Left ventricle myocardium inferior (tissue), 1 donor: ENCODE measurements around the gene ANKH. TPM values are rescaled to one million over a fixed set of nuclear protein-coding genes. Genes with fewer than 3 reads are reported as not detected.
A peak's percentile ranks its signal among the peaks of the same experiment; 100 is the strongest.

Source experiments
- DNase-seq: peaks from one replicate; pipeline ENCODE4 v3.0.0-alpha.2; 2020
- H3K27ac ChIP-seq: fragments of 200-600 bp; replicated peaks from 2 replicates; pipeline ENCODE4 v1.8.0; 2021
- H3K27me3 ChIP-seq: fragments of 200-600 bp; 2 replicates; pipeline ENCODE4 v1.8.0; 2021; ENCODE audit warnings: low read depth
- H3K36me3 ChIP-seq: fragments of 200-600 bp; 2 replicates; pipeline ENCODE4 v1.8.0; 2021
- H3K4me1 ChIP-seq: fragments of 200-600 bp; 2 replicates; pipeline ENCODE4 v1.8.0; 2021
- H3K4me3 ChIP-seq: fragments of 200-600 bp; 2 replicates; pipeline ENCODE4 v1.8.0; 2021; ENCODE audit warnings: mild to moderate bottlenecking, moderate library complexity
- H3K9me3 ChIP-seq: fragments of 200-600 bp; replicated peaks from 2 replicates; pipeline ENCODE4 v1.8.0; 2021
- intact Hi-C: fragments of 100-400 bp; cut with micrococcal nuclease; formaldehyde crosslinking; loops from one replicate; pipeline ENCODE4 v1.11.0; 2022
- total RNA-seq: library from RNA; stranded (reverse); fragmentation: NEBNext Ultra II Directional; extraction: Animal tissue kit (Norgen Biotek cat#: 25700); gene quantifications from one replicate; pipeline ENCODE4 v1.2.1, GENCODE V29; 2021
- TF ChIP-seq, protein P1 (sequence below): fragments of 200-600 bp; IDR thresholded peaks from 2 replicates; pipeline ENCODE4 v1.8.0; 2021; ENCODE audit warnings: antibody characterized with exemption, mild to moderate bottlenecking, borderline replicate concordance
- donor health status: DM: no; HTN: yes; CAD: no; lungs with severe emphysema.

Gene ANKH
- total RNA-seq, 1 donor from 2014 or later = 227 TPM

DNA sequence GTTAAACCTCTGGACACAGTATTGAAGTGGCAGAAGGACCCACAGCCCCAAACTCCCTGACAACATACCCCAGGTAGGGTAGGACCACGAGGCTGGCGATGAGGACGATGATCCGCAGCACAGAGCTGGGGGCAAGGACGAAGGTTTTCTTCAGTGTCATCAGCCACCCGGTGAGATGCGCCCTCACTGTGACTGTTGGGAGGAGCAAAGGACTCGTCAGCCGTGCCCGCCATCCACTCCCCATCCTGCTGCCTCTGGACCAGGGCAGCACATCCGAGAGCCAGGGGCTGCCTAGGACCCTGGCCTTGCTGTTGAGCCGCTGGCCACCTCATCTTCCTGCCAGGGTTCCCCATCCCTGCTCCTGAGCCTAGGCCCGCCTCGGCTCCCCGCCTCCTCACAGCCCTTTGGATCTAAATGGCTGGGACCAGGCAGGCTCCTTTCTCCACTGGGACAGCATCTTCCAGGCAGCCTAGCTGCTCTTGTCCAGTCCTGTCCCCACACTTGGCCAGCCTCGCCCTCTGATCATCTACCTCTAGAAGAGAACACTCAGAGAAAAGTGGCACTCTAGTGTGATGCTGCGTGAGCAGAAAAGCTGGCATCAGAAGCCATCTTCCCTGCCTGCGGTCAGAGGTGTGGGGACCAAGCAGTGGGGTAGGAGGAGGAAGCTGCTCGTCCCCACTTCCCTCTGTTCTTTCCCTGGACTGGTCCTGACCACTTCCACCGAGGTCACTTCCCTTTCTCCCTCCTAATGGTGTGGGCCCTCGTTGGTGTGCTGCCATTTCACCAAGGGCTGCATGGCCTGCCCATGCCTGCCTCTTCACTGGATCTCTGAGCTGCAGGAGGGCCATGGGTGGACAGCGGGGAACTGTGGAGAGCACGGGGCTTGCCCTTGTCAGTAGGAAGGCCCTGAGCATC is 157.8 kb downstream of the ANKH start:
- Histone ChIP-seq H3K9me3 (no peaks in the 10 kb centered on the region), H3K36me3 (peaks cover 91% of the 10 kb centered on the region), H3K4me3 (no peak overlapping the region), H3K27ac (peak overlapping the region; percentile 54), H3K27me3 (no peaks in the 10 kb centered on the region), H3K4me1 (peaks cover 12% of the 10 kb centered on the region)
- intact Hi-C loops = no loop called here
- no peak for DNase-seq
- TF ChIP-seq, protein P1, sequence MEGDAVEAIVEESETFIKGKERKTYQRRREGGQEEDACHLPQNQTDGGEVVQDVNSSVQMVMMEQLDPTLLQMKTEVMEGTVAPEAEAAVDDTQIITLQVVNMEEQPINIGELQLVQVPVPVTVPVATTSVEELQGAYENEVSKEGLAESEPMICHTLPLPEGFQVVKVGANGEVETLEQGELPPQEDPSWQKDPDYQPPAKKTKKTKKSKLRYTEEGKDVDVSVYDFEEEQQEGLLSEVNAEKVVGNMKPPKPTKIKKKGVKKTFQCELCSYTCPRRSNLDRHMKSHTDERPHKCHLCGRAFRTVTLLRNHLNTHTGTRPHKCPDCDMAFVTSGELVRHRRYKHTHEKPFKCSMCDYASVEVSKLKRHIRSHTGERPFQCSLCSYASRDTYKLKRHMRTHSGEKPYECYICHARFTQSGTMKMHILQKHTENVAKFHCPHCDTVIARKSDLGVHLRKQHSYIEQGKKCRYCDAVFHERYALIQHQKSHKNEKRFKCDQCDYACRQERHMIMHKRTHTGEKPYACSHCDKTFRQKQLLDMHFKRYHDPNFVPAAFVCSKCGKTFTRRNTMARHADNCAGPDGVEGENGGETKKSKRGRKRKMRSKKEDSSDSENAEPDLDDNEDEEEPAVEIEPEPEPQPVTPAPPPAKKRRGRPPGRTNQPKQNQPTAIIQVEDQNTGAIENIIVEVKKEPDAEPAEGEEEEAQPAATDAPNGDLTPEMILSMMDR = no peak

DNA sequence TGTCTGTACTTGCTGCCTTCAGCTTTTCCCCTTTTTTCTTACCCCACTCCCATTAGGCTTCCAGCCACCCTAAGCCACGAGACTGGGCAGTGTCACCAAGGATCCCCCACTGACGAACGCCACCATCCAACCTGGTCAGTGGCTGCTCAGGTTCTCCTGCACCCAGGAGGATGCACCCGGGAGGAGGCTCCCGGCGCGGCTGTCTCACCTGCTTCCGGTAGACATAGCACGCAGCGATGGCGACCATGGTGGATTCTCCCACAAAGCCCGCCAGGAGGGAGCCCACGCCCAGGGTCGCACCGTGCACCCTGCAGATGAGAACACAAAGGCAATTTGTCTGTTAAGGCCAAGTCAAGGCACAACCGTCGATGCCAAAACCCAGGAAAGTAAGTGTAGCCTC is 158.9 kb downstream of the ANKH start:
- no peaks in the 10 kb centered on the region for H3K9me3 ChIP-seq
- TF ChIP-seq, protein P1 = no peak
- H3K27me3 ChIP-seq = no peaks in the 10 kb centered on the region
- intact Hi-C loops = no loop called here
- H3K36me3 ChIP-seq = peaks cover 98% of the 10 kb centered on the region
- H3K4me3 ChIP-seq = no peak overlapping the region
- no peak overlapping the region for H3K27ac ChIP-seq
- DNase-seq = no peak
- H3K4me1 ChIP-seq = peaks cover 14% of the 10 kb centered on the region

DNA sequence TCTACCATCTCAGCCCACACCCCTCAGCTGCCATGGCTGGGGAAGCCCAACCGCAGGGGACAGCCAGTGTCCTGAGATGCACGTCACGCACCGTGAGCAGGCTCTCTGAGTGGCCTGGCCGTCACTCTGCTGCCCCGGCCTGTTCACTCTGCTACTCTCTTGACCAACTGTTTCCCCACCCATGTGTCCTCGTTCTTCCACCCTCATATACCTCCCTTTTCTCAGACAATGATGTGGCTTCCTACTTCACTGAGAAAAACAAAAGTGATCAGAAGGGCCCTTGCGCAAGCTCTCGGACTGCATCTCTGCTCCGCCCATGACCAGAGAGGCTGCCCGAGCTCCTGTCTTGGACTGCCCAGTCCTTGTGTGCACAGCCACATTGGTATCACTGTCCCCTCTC is 159.4 kb downstream of the ANKH start:
- Histone ChIP-seq H3K4me3 (no peak overlapping the region), H3K4me1 (peaks cover 19% of the 10 kb centered on the region), H3K27ac (no peak overlapping the region), H3K9me3 (no peaks in the 10 kb centered on the region), H3K36me3 (peaks cover 94% of the 10 kb centered on the region), H3K27me3 (no peaks in the 10 kb centered on the region)
- DNase-seq = no peak
- intact Hi-C loops = no loop called here
- TF ChIP-seq, protein P1 = no peak

DNA sequence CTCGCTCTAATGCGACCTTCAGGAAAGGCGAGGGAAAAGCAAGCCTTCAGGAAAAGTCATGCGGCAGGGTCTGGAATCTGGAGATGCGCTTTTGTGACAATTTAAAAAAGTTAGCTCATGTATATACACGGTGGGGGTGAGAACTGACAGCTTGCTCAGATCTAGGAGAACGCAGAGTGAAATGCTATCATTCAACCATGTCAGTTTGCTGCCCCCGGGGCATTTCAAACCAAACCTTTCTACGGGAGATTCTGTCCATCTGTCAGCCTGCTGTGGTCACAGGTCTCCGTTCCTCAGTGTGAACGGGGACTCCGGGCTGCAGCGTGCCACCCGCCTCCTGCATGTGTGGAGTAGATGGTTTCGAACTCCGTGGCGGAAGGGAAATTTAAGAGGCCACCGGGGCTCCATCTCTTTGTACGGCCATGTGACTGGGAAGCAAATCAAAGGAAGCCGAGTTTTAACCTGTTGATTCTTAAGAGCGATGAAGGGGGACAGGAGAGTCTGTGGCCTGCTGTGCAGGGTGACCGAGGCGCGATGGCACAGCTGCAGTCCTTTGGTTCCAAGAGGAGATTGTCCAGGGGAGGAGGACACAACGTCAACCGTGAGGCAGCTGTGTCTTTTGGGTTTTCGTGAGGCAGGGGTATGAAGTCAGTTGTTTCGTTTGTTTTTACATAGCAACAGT is 161.1 kb downstream of the ANKH start:
- Histone ChIP-seq H3K4me1 (peaks cover 30% of the 10 kb centered on the region), H3K4me3 (no peak overlapping the region), H3K36me3 (peaks cover 78% of the 10 kb centered on the region), H3K27ac (no peak overlapping the region), H3K27me3 (no peaks in the 10 kb centered on the region), H3K9me3 (no peaks in the 10 kb centered on the region)
- TF ChIP-seq, protein P1 = no peak
- intact Hi-C loops = no loop called here
- no peak for DNase-seq

DNA sequence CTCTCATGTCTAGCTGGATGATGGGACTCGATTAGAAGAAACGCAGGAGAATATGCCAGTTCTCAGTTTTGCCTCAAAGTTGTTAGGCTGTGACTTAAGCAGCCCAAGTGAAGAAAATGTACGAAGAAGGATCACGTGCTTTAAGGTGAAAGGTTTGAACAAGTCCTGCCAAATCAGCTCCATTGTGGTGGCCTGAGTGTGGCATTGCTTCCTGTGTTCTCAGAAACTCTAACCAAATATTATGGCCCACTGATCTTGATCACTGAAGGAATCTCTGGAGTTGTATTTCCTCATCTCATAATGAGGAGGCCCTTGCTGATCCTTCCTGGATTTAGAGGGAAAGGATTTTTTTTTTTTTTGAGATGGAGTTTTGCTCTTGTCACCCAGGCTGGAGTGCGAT is 163.0 kb downstream of the ANKH start:
- Histone ChIP-seq H3K4me3 (no peak overlapping the region), H3K27me3 (no peaks in the 10 kb centered on the region), H3K36me3 (peaks cover 71% of the 10 kb centered on the region), H3K27ac (no peak overlapping the region), H3K4me1 (peaks cover 18% of the 10 kb centered on the region), H3K9me3 (no peaks in the 10 kb centered on the region)
- TF ChIP-seq, protein P1 = no peak
- intact Hi-C loops = no loop called here
- no peak for DNase-seq
